Measurements from ENCODE around the gene NRROS.

DNA sequence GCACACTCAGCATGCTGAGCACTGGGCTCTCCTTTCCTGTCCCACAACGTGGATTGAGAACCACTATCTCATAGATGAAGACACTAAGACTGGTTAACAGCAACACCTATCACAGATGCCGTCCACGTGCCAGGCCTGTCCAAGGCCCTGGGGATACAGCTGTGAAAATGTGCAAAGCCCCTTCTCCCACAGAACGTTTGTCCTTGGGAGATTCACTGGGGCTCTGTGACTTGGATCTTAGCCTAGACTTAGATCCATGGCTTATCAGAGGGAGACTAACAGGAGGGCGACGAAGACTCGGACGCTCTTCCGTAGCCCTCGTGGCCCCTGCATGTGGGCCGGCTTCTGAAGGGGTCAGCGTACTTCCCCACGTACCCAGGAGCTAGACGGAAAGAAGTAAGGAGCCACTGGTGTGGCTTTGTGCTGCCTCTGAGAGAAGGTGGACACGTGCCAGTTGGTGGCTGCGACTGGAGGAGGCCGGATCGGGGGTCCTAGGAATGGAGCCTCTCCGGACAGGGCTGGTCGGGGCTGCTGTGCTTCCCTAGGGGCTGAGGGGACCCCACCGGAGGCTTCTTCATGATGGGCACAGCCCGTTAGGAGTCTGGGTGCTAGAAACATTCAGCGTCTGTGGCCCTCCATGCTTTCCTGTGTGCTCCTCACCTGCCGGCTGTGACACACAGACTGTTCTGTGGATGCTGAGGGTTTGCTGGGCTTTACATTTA lies 964 bp downstream of the NRROS start:
- TF ChIP-seq POLR2A (IDR thresholded peaks at IDR 0.05) (no peak), POLR2AphosphoS5 (IDR thresholded peaks at IDR 0.05; ENCODE audit: insufficient read depth in 1 of 2, low read depth in 1 of 2) (no peak)
- TF ChIP-seq, protein P1, sequence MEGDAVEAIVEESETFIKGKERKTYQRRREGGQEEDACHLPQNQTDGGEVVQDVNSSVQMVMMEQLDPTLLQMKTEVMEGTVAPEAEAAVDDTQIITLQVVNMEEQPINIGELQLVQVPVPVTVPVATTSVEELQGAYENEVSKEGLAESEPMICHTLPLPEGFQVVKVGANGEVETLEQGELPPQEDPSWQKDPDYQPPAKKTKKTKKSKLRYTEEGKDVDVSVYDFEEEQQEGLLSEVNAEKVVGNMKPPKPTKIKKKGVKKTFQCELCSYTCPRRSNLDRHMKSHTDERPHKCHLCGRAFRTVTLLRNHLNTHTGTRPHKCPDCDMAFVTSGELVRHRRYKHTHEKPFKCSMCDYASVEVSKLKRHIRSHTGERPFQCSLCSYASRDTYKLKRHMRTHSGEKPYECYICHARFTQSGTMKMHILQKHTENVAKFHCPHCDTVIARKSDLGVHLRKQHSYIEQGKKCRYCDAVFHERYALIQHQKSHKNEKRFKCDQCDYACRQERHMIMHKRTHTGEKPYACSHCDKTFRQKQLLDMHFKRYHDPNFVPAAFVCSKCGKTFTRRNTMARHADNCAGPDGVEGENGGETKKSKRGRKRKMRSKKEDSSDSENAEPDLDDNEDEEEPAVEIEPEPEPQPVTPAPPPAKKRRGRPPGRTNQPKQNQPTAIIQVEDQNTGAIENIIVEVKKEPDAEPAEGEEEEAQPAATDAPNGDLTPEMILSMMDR (IDR thresholded peaks at IDR 0.05), result no peak

Measured in vagina (tissue), 2 donors.